GM12864 (cell line): ENCODE measurements around the gene DENR.

Source experiments
- DNase-seq: peaks from one replicate; pipeline ENCODE4 v3.0.0-alpha.2; 2011; ENCODE audit warnings: low read depth
- H3K4me3 ChIP-seq: 2 replicates; pipeline ENCODE4 v1.5.1; 2011; ENCODE audit warnings: mild to moderate bottlenecking, low read depth, low read length, control low read depth
- TF ChIP-seq, protein P1 (sequence below): IDR thresholded peaks from 2 replicates; pipeline ENCODE4 v1.5.1; 2011; ENCODE audit warnings: low read depth, mild to moderate bottlenecking, moderate library complexity, low read length, control low read depth, inconsistent platforms; ENCODE audit errors: missing control alignments

Gene DENR

DNA sequence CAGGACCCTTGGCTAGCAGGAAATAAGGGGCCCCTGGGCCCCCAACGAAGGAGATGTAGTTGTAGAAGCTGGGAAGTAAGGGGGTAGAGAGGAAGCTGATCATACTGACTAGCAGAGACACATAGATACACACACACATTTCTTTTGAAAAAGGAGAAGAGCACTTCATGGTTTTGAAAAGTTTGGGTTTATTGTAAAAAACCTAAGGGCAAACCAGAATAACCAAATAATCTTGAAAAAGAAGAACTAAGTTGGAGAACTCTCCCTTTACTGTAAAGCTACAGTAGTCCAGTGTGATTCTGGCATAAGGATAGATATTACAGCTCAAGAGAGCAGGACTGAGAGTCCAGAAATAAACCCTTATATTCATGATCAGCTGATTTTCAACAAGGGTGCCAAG lies 30.2 kb upstream of the DENR start:
- no peak for DNase-seq

DNA sequence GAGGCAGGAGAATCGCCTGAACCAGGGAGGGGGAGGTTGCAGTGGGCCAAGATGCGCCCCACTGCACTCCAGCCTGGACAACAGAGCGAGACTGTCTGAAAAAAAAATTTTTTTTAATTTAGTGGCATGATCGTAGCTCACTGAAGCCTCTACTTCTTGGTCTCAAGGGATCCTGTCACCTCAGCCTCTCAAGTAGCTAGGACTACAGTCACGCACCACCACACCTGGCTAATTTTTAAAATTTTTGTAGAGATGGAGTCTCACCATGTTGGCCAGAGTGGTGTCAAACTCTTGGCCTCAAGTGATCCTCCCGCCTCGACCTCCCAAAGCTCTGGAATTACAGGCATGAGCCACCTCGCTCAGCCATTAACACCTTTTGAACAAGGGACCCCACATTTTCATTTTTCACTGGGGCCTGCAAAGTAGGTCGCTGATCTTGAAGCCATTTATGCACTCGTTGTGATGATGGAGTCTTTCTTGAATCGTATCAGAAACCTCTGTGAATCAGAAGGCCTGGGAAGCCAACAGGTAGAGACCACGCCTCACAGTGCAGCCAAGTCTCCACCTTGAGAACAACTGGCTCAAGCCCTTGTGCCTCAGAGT lies 27.9 kb upstream of the DENR start:
- TF ChIP-seq, protein P1, sequence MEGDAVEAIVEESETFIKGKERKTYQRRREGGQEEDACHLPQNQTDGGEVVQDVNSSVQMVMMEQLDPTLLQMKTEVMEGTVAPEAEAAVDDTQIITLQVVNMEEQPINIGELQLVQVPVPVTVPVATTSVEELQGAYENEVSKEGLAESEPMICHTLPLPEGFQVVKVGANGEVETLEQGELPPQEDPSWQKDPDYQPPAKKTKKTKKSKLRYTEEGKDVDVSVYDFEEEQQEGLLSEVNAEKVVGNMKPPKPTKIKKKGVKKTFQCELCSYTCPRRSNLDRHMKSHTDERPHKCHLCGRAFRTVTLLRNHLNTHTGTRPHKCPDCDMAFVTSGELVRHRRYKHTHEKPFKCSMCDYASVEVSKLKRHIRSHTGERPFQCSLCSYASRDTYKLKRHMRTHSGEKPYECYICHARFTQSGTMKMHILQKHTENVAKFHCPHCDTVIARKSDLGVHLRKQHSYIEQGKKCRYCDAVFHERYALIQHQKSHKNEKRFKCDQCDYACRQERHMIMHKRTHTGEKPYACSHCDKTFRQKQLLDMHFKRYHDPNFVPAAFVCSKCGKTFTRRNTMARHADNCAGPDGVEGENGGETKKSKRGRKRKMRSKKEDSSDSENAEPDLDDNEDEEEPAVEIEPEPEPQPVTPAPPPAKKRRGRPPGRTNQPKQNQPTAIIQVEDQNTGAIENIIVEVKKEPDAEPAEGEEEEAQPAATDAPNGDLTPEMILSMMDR = no peak
- no peak overlapping the region for H3K4me3 ChIP-seq
- no peak for DNase-seq

More for the DNA sequence above, 30.2 kb upstream of the DENR start:
- TF ChIP-seq, protein P1 = no peak
- H3K4me3 ChIP-seq = no peak overlapping the region

DNA sequence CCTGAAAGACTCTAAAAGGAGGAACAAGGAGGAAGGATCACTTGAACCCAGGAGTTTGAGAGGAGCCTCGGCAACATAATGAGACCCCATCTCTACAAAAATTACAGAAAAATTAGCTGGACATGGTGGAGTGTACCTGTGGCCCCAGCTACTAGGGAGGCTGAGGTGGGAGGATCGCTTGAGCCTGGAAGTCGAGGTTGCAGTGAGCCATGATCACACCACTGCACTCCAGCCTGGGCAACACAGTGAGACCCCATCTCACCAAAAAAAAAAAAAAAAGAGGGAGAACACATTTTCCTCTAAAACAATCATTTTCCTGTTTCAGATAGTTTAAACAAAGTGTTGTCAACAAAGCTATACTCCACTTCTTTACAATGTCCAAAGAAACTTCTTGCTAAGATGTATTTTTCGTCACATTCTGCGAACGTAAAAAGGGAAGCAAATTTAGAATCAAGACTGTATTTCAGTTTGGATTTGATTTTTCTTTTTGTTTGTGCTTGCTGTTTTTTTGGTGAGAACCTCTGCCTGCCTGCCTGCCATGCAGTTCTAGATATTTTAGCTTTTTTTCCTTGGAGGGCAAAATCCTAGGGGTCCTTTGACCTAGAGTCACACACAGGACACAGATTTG lies 27.1 kb upstream of the DENR start:
- DNase-seq = no peak
- TF ChIP-seq, protein P1 = no peak

DNA sequence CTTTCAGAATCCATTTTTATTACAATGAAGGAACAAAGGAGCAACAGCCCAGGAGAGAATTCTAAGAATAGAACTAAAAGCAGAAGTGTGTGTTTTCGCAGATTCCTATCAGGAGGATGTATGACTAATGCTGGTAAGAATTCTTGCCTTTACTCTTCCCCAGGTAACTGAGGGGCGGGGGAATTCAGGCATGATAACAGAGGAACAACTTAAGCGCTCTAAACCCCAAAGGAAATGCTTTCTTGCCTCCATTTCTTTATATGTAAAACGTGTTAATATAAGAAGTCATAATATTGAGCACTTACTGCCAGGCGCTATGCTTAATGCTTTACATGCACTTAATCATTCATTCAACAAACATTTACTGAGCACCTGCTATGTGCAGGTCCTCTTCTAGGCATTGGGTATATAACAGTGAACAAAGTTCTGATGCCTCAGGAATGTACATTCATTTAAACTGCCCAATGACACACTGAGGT lies 26.5 kb upstream of the DENR start:
- TF ChIP-seq, protein P1 = no peak
- H3K4me3 ChIP-seq = no peak overlapping the region
- DNase-seq = no peak

More for the DNA sequence above, 27.1 kb upstream of the DENR start:
- H3K4me3 ChIP-seq = no peak overlapping the region

DNA sequence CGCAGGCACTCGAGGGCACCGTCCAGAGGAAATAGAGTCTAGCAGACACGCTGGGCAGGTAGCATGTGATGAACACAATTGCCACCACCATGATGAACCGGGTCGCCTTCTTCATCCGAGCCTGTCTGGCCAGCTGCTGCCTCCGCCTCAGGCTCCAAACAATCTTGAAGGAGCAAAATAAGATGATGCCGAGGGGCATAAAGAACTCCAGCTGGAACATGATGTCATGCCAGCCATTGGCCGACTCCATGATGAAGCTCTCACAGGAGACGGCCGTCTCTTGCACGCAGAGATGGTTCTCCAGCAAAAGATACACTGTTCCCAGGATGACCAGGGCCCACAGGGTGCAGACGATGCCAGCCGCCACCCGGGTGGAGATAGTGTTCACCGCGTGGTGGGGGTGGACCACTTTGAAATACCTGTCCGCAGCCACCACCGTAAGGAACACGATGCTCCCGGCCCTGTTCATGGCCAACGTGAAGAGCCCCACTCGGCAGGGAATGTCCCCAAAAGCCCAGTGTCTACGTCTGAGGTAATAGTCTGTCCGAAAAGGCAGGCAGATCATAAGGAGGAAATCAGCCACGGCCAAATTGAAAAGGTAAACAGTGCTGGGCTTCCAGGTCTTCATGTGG lies 22.9 kb upstream of the DENR start:
- no peak overlapping the region for H3K4me3 ChIP-seq
- TF ChIP-seq, protein P1 = no peak
- no peak for DNase-seq

DNA sequence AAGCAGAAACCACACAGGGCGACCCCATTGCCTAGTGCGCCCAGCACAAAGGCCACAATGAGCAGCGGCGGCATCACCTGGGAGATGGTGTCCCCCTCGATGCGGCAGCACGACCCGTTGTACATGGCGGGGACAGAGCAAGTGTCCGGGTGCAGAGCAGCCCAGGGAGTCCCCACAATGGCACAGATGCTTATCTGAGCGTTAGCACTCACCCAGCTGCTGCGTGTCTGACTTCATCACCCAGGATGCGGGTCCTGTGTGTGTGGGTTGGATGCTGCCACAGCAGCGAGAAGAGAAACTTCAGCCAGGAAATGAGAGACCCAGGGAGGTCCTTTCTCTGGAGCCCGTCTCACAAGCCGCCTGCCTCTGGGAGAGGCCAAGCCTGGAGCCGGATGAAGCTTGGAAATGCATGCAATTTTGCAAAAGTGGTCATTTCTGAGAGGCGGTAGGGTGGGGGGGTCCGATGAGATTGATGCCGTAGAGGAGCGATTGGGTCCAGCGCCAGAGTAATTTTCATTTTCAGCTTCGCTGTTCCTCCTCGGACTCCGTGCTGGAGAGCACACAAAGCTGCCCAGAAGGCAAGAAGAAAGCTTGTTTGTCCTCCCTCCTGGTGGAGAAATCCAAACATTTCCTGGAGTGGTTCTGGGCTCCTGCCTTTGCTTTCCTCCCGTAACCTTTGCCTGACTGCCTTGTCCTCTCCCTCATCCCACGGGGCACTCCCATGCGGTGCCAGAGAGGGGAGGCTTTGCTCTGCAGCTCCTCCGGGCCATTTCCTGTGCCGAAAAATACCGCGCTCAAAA lies 22.2 kb upstream of the DENR start, which contains the start of gene HCAR1:
HCAR1 (minus strand) TSS at position 630 of the 800 bp plus-strand sequence; CDS start at position 125, 505 bp downstream.
- TF ChIP-seq, protein P1 = no peak
- no peak within 1 kb of the TSS for H3K4me3 ChIP-seq
- DNase-seq = no peak
